HUES6 (cell line): ENCODE results near the gene TBX15.

ENCODE experiments used
- H3K27ac ChIP-seq: 2 replicates; pipeline ENCODE4 v1.7.0; 2013; ENCODE audit warnings: low read depth, mild to moderate bottlenecking, low read length, inconsistent platforms
- H3K27me3 ChIP-seq: 2 replicates; pipeline ENCODE4 v1.6.1; 2013; ENCODE audit warnings: low read length; ENCODE audit not compliant: control insufficient read depth, insufficient read depth
- H3K36me3 ChIP-seq: 2 replicates; pipeline ENCODE4 v1.6.1; 2013; ENCODE audit warnings: low read length; ENCODE audit not compliant: control insufficient read depth, insufficient read depth
- H3K4me1 ChIP-seq: 2 replicates; pipeline ENCODE4 v1.6.1; 2013; ENCODE audit warnings: low read length; ENCODE audit not compliant: control insufficient read depth, insufficient read depth
- H3K4me3 ChIP-seq: 2 replicates; pipeline ENCODE4 v1.5.1; 2013; ENCODE audit warnings: low read depth, low read length
- H3K9ac ChIP-seq: one replicate; pipeline ENCODE4 v1.6.1; 2013; ENCODE audit warnings: mild to moderate bottlenecking, low read length
- H3K9me3 ChIP-seq: 2 replicates; pipeline ENCODE4 v1.6.1; 2013; ENCODE audit warnings: low read depth, low read length; ENCODE audit not compliant: control insufficient read depth, insufficient read depth

Gene TBX15

DNA sequence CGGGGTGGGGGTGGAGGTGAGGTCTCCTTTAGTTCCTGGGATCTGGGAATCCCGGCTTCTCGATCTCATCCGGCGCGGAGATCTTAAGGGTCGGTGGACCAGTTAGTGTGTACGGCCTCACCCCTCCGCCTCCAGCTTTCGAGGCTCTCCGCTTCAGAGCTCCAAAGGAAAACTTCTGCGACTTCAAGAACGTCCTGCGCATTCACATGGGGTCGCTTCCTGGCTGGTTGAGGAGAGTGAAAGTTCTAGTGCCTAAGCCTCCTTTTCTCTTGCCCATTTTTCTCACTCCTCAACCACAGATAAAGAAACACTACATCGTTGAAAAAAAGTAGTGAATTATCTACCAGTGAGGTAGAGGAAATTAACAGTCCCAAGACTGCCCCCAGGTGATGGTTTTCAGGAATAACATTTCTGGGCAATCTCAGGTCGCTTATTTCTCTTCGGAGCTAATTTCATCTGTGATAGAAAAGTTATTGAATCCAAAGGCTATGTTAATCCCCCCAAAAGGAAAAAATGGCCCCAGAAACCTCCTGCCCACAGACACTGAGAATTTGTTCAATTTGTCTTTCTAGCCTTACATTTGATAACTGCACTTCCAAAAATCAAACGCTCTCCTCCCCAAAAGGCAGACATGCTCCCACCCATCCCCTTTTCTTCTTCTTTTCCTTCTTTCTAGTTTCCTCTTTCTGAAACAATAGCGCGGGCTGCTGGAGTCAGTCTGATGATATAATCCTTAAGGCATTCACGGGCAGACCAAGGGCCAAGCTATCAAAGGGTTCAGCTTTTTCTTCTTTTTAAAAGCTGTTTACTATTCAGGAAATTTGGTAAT lies 20.6 kb upstream of the TBX15 start:
- peaks cover 21% of the 10 kb centered on the region for H3K4me1 ChIP-seq
- H3K36me3 ChIP-seq, result no peaks in the 10 kb centered on the region
- H3K27ac ChIP-seq, result no peak overlapping the region
- peaks cover 88% of the 10 kb centered on the region for H3K27me3 ChIP-seq
- H3K9me3 ChIP-seq, result no peaks in the 10 kb centered on the region
- H3K9ac ChIP-seq, result no peak overlapping the region
- peak overlapping the region; percentile 53 for H3K4me3 ChIP-seq

DNA sequence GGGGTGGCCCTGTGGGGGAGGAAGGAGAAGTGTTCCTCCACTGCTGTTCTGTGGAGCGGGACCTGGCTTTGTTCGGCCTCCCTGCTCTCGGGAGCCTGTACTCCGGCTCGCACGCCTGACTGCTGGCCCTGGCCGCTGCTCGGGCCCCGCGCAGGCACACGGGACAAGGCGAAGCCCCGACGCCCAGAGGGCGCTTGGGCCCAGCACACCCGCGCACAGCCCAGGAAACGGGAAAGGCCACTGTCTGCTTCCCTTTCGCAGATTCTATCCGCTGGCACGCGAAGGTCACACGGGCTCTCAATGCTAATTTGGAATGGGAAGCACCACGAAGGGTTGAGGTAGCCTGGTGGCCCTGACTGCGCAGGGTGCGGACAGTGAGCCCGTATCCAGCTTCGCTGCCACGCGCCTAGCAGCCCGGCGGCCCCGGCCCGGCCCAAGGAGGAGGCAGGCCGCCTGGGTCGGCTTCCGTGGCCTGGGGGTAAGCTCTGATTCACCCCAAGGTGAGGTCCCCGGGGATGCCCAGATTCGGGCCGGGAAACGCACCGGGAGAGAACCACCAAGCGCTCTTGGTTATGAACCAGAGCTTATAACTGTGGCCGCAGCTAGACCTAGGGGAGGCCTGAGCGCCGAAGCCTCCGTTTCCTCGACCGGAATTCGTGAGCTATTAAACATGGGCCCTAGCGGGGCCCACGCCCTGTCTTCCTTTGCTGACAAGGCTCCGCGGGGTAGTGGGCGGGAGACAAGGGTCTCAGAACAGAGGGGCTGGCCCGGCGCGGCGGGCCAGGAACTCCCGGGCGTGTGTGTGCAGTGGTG lies 19.7 kb upstream of the TBX15 start:
- Histone ChIP-seq H3K4me3 (peak overlapping the region; percentile 53), H3K9me3 (no peaks in the 10 kb centered on the region), H3K9ac (no peak overlapping the region), H3K4me1 (peaks cover 21% of the 10 kb centered on the region), H3K27me3 (peaks cover 95% of the 10 kb centered on the region), H3K27ac (no peak overlapping the region), H3K36me3 (no peaks in the 10 kb centered on the region)

DNA sequence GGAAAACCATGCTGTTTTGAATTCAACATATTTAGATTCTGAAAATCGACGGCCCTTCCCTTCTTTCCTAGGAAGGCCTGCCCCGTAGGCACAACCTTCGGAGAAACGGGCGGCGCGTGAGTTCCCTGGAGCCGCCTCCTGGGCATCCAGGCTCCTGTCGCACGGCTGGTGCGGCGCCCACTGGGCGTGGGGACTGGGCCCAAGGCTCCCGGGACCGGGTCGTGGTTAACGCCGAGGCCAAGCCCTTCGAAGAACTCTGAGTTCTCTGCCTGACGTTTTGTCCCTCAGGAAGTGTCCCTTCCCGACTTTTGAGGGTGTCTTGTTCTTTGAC lies 19.2 kb upstream of the TBX15 start:
- Histone ChIP-seq H3K27ac (no peak overlapping the region), H3K9ac (no peak overlapping the region), H3K27me3 (peaks cover 95% of the 10 kb centered on the region), H3K36me3 (no peaks in the 10 kb centered on the region), H3K4me1 (peaks cover 22% of the 10 kb centered on the region), H3K9me3 (no peaks in the 10 kb centered on the region), H3K4me3 (peak overlapping the region; percentile 53)

DNA sequence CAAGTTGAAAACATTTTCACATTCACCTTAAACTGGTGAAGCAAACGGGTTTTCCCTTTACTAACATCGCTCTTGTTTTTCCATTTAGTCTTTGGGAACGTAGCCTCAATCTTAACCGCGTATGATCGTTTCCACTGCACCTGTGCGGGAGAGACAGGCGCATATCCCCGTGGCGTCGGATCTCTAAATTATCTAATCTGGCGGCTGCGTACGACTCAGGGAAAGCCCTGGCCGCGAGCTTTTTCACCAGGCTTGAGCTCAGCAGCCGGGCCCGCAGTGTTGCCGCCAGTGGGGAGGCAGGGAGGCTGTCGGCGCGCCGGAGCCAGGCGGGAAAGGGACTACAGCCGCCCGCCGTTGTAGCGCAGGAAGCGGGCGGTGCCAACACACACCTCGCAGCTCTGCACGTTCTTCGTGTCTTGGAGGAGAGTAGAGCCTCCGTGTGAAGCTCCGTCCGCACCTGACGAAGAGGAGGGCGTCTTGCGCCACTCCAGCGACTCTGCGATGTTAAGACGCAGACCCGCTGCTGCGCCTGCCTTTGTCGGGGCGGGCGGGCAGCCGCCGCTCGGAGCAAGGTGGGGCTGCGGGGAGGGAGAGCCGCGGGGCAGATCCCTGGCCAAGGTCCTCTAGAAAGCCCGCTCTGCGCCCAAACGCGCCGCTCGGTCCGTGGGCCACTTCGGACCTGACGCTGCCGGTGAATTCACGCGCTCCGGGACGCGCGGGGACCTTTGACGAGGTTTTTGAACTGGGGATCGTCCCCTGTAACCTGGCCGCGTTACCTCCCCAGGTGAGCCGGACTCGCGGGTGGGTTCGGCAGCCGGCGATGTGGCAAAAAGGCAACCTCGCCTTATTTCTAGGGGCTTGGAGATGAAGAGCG lies 18.5 kb upstream of the TBX15 start:
- Histone ChIP-seq H3K9ac (no peak overlapping the region), H3K36me3 (no peaks in the 10 kb centered on the region), H3K27me3 (peaks cover 96% of the 10 kb centered on the region), H3K27ac (no peak overlapping the region), H3K9me3 (no peaks in the 10 kb centered on the region), H3K4me1 (peaks cover 26% of the 10 kb centered on the region), H3K4me3 (peak overlapping the region; percentile 53)

DNA sequence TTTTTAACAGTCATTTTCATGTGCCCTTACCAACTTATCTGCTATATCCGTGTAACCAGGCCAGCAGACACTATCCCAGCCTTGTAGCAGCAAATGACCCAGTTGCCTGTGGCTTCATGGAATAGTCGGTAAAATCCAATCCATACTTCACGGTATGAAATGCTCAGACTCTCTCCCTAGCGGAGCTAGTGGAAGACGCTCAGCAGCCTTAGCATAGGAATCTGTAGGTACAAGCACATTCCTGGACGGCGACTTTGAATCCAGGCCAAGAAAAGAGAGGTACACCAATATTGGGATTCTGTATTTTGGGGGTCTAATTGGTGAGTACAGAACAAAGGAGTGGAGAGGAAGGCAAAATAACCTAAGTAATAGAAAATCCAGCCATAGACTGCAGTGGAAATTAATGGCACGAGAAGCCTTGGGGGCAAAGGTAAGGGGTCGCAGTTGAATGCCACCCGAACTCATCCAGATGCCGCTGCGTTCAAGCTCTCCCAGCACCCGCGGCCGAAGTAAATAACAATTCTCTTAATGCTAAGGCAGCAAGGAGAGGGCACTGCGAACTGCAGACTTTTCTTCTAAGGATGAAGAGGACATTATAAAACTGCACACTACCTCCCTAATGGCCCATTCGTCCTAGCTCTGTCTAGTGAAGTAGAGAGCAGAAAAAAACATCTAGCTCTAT lies 17.7 kb upstream of the TBX15 start:
- H3K36me3 ChIP-seq, result no peaks in the 10 kb centered on the region
- H3K27me3 ChIP-seq, result peaks cover 100% of the 10 kb centered on the region
- peaks cover 29% of the 10 kb centered on the region for H3K4me1 ChIP-seq
- peak overlapping the region; percentile 53 for H3K4me3 ChIP-seq
- H3K9ac ChIP-seq, result no peak overlapping the region
- H3K27ac ChIP-seq, result no peak overlapping the region
- H3K9me3 ChIP-seq, result no peaks in the 10 kb centered on the region

DNA sequence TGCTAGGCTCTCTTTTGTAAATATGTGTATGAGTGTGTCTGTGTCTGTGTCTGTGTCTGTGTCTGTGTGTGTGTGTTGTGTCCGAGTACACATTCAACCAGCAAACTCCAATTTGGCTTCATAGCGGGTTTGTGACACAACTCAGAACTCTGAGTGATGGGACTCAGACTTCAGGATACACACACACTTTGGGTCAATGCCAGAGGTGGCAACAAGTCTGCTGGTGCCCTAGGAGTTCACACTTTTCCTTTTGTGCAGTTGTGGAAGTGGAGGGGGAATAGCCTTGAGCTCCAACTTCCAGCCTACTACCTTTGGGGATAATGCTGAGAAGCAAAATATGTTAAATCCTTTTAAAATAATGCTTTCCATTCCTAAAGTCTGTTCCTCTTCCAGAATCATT lies 16.6 kb upstream of the TBX15 start:
- Histone ChIP-seq H3K27me3 (peaks cover 100% of the 10 kb centered on the region), H3K9ac (no peak overlapping the region), H3K36me3 (no peaks in the 10 kb centered on the region), H3K4me3 (no peak overlapping the region), H3K9me3 (no peaks in the 10 kb centered on the region), H3K4me1 (peaks cover 38% of the 10 kb centered on the region), H3K27ac (no peak overlapping the region)

DNA sequence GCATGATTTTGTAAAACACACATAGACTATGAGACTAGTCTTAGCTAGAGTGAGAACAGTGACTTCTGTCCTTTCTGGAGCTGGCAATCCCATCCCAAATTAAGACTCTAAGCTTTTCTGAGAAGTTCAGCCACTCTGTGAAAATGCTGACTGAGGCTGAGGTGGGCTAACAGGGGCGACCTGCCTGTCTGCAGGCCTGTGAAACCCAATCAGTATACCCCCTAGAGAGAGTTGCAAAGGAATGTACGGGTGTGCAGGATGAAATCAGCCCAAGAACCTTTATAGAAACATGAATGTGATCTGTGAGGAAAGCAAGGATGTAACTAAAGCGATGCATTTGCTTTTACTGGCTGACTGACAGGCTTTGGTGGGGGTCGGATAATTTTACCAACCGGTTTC lies 16.0 kb upstream of the TBX15 start:
- H3K4me1 ChIP-seq, result peaks cover 38% of the 10 kb centered on the region
- H3K9me3 ChIP-seq, result no peaks in the 10 kb centered on the region
- no peak overlapping the region for H3K4me3 ChIP-seq
- H3K36me3 ChIP-seq, result no peaks in the 10 kb centered on the region
- no peak overlapping the region for H3K9ac ChIP-seq
- H3K27ac ChIP-seq, result no peak overlapping the region
- peaks cover 100% of the 10 kb centered on the region for H3K27me3 ChIP-seq

DNA sequence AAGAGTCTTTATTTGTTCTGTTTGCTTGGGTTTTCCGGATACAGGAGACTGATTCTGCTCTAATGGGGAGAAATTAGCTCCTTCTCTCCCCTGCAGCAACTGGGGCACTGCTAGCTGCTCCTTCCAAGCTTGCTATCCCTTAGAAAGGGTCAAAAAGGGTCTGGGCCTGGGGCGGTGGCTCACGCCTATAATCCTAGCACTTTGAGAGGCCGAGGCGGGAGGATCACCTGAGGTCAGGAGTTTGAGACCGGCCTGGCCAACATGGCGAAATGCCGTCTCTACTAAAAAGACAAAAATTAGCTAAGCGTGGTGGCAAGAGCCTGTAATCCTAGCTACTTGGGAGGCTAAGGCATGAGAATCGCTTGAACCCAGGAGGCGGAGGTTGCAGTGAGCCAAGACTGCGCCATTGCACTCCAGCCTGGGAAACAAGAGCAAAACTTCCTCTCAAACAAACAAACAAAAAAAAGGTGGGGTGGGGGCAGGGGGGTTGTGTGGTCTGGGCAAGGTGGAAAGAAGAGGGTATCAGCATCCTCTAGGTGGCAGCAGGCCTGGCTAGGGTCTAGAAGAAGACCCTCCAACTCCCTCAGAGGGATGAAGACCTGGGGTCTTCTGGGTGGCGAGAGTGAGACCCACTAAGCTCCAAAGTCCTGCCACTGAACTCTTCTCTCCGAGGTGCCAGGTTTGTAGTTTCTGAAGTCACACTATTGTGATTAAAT lies 15.4 kb upstream of the TBX15 start:
- no peak overlapping the region for H3K4me3 ChIP-seq
- no peak overlapping the region for H3K9ac ChIP-seq
- H3K36me3 ChIP-seq, result no peaks in the 10 kb centered on the region
- H3K27me3 ChIP-seq, result peaks cover 100% of the 10 kb centered on the region
- H3K27ac ChIP-seq, result no peak overlapping the region
- H3K9me3 ChIP-seq, result no peaks in the 10 kb centered on the region
- peaks cover 41% of the 10 kb centered on the region for H3K4me1 ChIP-seq

DNA sequence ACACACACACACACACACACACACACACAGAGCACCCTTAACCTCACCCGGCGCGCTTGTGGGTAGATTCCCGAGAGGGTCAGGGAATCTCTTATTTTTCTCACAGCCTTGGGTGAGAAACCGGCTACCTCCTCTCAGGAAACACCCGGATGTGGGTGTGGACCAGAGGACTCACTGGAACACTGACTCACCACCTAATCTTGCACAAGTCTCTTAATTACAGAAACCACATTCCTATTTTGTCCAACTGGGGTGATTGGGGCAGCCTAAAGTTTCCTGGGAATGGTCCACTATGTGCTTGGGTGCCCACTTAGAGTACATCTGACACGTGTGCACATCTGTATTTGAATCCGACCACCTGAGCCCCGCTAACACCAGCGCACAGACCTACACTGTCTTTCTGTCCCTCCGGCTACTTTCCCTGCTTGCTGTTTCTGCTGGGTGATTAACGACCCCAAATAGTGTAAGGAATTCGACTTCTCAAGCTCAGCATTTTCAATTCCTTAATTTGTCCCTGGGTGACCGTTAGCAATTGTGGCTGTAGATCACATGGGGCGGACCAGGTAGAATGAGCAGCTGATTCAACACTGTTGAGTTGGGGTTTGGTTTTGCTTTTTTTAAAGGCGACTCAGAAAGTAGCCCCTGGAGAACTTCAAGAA lies 14.0 kb upstream of the TBX15 start:
- peaks cover 31% of the 10 kb centered on the region for H3K4me1 ChIP-seq
- H3K27me3 ChIP-seq, result peaks cover 100% of the 10 kb centered on the region
- no peak overlapping the region for H3K27ac ChIP-seq

More for the DNA sequence above, 14.0 kb upstream of the TBX15 start:
- H3K4me3 ChIP-seq, result peak overlapping the region; percentile 57; the same call in 1 of the 2 replicates
- no peaks in the 10 kb centered on the region for H3K9me3 ChIP-seq
- no peak overlapping the region for H3K9ac ChIP-seq
- no peaks in the 10 kb centered on the region for H3K36me3 ChIP-seq
